NCI-H2227 (cell line): ENCODE data around the gene CCDC32.

Experiments used
- DNase-seq: peaks from one replicate; lab custom pipeline; 2025; ENCODE audit not compliant: unreplicated experiment; lab: John Stamatoyannopoulos, UW

The CCDC32 gene

DNA sequence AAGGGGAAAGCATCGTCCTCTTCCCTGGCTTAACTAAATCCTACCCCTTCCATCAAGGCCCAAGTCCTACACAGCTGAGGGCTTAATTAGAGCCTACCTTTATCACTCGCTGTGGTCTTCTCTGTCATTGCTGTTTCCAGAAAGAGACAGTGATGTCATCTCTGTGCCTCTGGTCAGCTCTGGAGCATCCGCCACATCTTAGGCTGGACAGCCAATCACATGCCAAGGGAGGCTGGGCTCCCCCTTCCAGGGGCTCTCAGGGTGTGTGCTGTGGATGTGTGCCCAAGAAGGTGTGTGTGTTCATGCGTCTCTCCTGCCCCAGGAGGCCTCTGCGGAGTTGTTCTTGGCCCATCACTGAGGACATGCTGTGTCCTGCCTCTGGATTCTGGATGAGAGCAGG is 51.2 kb downstream of the CCDC32 start:
- no peak for DNase-seq

DNA sequence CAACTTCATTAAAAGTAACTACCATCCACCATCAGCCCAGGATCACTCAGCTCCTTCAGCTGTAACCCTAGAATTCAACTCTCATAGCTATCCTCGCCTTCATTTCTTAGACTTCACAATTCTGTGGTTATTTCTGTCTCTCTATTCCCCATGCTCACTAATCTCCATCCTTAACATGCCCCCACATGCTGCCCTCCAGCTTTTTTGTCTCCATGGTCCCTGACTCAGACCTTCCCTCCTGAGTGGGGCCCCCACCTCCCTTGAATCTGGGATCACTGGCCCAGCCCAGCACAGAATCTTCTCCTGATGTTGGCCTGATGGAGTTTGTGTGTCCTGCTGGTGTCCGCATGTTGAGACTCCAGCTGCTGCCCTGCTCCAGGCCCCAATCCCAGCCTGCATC is 52.4 kb downstream of the CCDC32 start:
- DNase-seq, result no peak

DNA sequence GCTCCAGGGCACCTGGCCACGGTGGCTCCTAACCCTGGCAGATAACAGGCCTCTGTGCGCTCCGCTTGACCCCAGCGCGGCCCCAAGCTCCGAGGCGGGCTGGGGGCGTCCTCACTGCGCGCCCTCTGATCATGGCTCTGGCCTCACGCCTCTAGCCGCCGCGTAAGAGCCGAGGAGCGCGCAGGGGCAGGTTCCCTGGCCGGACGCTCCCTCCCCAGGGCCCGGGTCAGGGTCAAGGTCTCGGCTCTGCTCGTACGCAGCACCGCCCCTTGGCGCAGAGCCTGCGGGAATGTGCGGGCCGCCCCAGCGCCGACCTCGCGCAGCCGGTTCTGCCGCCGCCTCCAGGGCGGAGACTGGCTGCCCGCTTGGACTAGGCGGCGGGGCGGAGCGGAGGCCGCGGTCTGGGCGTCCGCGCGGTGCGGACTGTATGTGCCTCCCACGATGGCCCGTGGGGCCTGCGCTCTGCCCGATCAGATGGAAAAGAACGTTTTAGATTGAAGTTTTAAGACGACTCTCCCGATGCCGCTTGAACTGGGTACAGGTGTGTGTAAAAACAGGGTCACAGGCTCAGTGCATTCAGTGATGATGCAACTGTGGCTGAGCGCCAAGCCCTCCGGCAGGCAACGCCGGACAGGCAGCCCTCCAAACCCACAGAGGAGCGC is 53.2 kb downstream of the CCDC32 start:
- peak; percentile 40 for DNase-seq

DNA sequence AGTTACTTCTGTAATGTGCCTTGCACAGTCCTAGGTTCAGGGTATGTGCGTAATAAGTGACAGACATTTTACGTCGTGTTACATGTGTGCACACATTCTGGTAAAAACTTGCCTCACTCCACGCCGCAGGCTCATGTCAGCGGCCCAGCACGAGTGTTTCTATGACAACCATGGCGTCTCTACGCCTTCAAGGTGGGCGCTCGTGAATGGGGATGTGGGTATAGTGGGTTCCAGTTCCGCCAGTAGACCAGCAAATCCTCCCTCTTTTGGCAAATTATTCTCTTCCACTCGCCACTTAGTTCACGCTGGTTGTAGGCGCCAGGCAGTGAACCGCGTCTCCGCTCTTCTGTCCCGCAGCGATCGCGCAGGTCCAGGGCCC is 53.8 kb downstream of the CCDC32 start:
- peak; percentile 19 for DNase-seq

DNA sequence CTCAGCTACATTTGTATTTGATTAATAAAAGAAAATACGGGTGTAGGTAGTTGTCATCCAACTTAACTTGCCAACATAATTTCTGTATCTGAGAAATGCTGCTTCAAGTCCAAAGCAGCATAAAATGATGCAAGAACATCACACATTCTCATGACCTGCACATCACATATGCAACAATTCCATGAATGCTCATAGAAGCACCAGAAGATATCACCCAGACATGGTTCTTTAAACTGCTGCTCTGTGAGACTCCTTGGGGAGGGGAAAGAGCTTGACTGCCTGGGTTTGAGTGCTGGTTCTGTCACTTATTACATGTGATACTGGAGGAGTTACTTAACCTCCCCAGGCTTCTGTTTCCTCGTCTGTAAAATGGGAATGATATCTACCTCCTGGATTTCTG is 54.6 kb downstream of the CCDC32 start:
- no peak for DNase-seq

DNA sequence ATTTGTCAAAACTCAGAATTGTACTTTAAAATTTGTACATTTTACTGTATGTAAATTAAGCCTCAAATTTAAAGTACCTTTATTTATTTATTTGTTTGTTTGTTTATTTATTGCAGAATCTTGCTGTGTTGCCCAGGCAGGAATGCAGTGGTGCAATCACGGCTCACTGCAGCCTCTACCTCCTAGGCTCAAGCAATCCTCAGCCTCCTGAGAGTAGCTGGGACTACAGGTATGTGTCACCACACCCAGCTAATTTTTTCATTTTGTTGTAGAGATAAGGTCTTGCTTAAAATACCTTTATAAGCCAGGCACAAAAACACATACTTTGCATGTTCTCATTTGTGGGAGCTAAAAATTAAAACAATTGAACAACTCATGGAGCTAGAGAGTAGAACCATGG is 56.6 kb downstream of the CCDC32 start:
- no peak for DNase-seq

DNA sequence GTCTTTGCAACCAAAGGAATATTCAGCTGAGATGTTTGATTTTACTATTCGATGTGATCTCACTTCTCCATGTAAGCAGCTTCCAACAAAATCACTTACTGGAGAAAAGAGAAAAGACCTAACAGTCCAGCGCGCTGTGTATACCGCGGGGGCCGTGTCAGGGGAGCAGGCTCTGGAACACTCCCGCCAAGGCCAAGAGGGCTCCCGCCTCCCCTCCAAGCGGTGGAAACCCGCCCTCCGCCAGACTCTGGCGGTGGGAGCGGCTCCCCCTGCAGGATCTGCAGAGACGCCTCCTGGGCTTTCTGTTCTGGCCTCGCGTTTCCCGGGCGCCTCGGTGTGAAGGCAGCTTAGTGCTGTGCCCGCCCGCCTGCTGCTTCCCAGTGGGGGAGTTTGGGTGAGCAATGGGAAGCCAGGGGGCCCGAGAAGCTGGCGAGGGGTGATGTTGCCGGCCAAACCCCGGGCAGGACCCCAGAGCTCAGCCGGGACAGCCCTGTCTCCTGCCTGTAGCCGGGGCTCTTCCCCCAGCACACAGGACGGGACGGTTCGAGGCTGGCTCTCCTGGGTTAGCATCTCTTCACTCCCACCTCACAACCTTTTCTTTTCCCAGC is 57.8 kb downstream of the CCDC32 start:
- DNase-seq, result peak; percentile 76
